PC-3 (cell line): Measurements from ENCODE around the gene UFL1. TPM values are rescaled to one million over a fixed set of nuclear protein-coding genes. Genes with fewer than 3 reads are reported as not detected.

Experiments
- ATAC-seq: fragments of 200-7000 bp; cut with Tn5 transposase; 2 replicates; pipeline ENCODE4 v1.9.1; 2020; ENCODE audit warnings: mild to moderate bottlenecking, moderate library complexity
- BruUV-seq: library from RNA; stranded (reverse); fragments of 400-500 nt; replicated peaks from 2 replicates; lab custom pipeline; 2021; lab: Mats Ljungman, UMichigan
- CTCF ChIA-PET: fragments of 300-600 bp; sonication (Branson Sonifier 250); formaldehyde crosslinking; loops from one replicate; lab custom pipeline; 2022; ENCODE audit warnings: antibody characterized with exemption; lab: Charles Lee
- POLR2A ChIA-PET: fragments of 300-600 bp; sonication (Branson Sonifier 250); formaldehyde crosslinking; loops from one replicate; lab custom pipeline; 2022; ENCODE audit warnings: antibody characterized with exemption; ENCODE audit not compliant: unreplicated experiment; lab: Charles Lee
- DNase-seq: peaks from one replicate; pipeline ENCODE4 v3.0.0-alpha.2; 2015
- H2AFZ ChIP-seq: fragments of 300-600 bp; sonication (generic); 2 replicates; pipeline ENCODE4 v1.6.0; 2016; ENCODE audit warnings: antibody characterized with exemption, low read length
- H3F3A ChIP-seq: fragments of 300-600 bp; sonication (generic); one replicate; pipeline ENCODE4 v1.6.0; 2017; ENCODE audit warnings: antibody characterized with exemption, low read length, control low read depth, mild to moderate bottlenecking; ENCODE audit not compliant: unreplicated experiment
- H3K27ac ChIP-seq: fragments of 300-600 bp; sonication (generic); 2 replicates; pipeline ENCODE4 v1.5.1; 2016; ENCODE audit warnings: mild to moderate bottlenecking, low read length
- H3K27me3 ChIP-seq: fragments of 300-600 bp; sonication (generic); 2 replicates; pipeline ENCODE4 v1.6.1; 2016; ENCODE audit warnings: low read length, mixed read lengths
- H3K36me3 ChIP-seq: fragments of 300-600 bp; sonication (generic); 2 replicates; pipeline ENCODE4 v1.6.1; 2016; ENCODE audit warnings: low read depth, mixed run types, low read length, mixed read lengths
- H3K4me1 ChIP-seq: fragments of 300-600 bp; sonication (generic); 2 replicates; pipeline ENCODE4 v1.5.1; 2016; ENCODE audit warnings: low read length; ENCODE audit not compliant: insufficient read depth
- H3K4me2 ChIP-seq: fragments of 300-600 bp; sonication (generic); 2 replicates; pipeline ENCODE4 v1.6.0; 2016; ENCODE audit warnings: low read length
- H3K4me3 ChIP-seq: fragments of 300-600 bp; sonication (generic); 2 replicates; pipeline ENCODE4 v1.5.1; 2016; ENCODE audit warnings: mild to moderate bottlenecking, low read length, mixed read lengths
- H3K79me2 ChIP-seq: fragments of 300-600 bp; sonication (generic); 2 replicates; pipeline ENCODE4 v1.6.1; 2017; ENCODE audit warnings: low read length, mixed read lengths
- H3K9ac ChIP-seq: fragments of 300-600 bp; sonication (generic); 2 replicates; pipeline ENCODE4 v1.6.0; 2016; ENCODE audit warnings: mild to moderate bottlenecking, low read length
- H3K9me2 ChIP-seq: fragments of 300-600 bp; sonication (generic); replicated peaks from 2 replicates; pipeline ENCODE4 v1.6.1; 2016; ENCODE audit warnings: mixed run types, low read length, mixed read lengths
- H3K9me3 ChIP-seq: fragments of 300-600 bp; sonication (generic); 2 replicates; pipeline ENCODE4 v1.6.1; 2016; ENCODE audit warnings: low read length, mixed read lengths
- H4K20me1 ChIP-seq: fragments of 300-600 bp; sonication (generic); 2 replicates; pipeline ENCODE4 v1.6.1; 2016; ENCODE audit warnings: low read length, mixed read lengths
- CTCF ChIP-seq: fragments of 300-600 bp; sonication (generic); conservative IDR thresholded peaks from 2 replicates; pipeline ENCODE4 v1.5.1; 2017; ENCODE audit warnings: antibody characterized with exemption, low read depth, mild to moderate bottlenecking, low read length
- EZH2 ChIP-seq: fragments of 300-600 bp; sonication (generic); IDR thresholded peaks from one replicate; pipeline ENCODE4 v1.6.1; 2017; ENCODE audit warnings: antibody characterized with exemption, mild to moderate bottlenecking, low read length; ENCODE audit not compliant: unreplicated experiment
- EZH2phosphoT487 ChIP-seq: fragments of 300-600 bp; sonication (generic); IDR thresholded peaks from 2 replicates; pipeline ENCODE4 v1.6.1; 2018; ENCODE audit warnings: mild to moderate bottlenecking, antibody characterized with exemption, low read length, borderline replicate concordance
- intact Hi-C: fragments of 100-400 bp; cut with micrococcal nuclease; formaldehyde crosslinking; loops from 2 replicates; pipeline ENCODE4 v1.9.0; 2023
- total RNA-seq: library from RNA; depleted of rRNA; stranded (reverse); fragments of >200 nt; gene quantifications from 2 replicates; pipeline ENCODE4 v1.2.3, GENCODE V29; 2014

UFL1 gene
- total RNA-seq, 1 experiment from 2014 or later, result 10.4 TPM

DNA sequence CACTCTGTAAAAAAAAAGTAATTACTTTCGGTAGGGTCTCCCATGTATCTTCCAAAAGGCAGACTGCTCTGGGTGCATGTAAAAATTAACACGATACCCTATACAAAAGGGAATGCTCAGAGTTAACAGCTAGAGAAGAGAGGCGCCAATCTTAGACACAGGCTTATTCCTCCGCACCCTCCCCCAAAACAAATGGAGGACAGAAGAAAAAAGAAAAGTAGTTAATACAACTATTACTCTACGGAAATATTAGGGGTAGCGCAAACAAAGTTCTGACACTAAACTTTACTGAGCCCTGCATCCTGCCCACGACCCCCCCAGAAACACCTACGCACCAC lies 331 bp upstream of the UFL1 start:
- H2AFZ ChIP-seq, result peak overlapping the region; percentile 79
- TF ChIP-seq EZH2phosphoT487 (no peak), CTCF (no peak), EZH2 (no peak)
- H3K4me2 ChIP-seq, result peak overlapping the region; percentile 95
- peaks cover 30% of the 10 kb centered on the region for H3K79me2 ChIP-seq
- no peaks in the 10 kb centered on the region for H3F3A ChIP-seq
- ATAC-seq, result peak; percentile 17
- no peak for DNase-seq
- no peaks in the 10 kb centered on the region for H3K27me3 ChIP-seq
- BruUV-seq, result no TSS peak
- H4K20me1 ChIP-seq, result no peaks in the 10 kb centered on the region
- peak overlapping the region; percentile 76 for H3K27ac ChIP-seq
- no peaks in the 10 kb centered on the region for H3K9me3 ChIP-seq
- H3K36me3 ChIP-seq, result 0 out of 2 replicates have a peak, but pooled peaks cover 7% of the 10 kb centered on the region
- no peaks in the 10 kb centered on the region for H3K9me2 ChIP-seq
- H3K4me3 ChIP-seq, result peak overlapping the region; percentile 75
- ChIA-PET POLR2A (no interaction called here), CTCF (no interaction called here)
- intact Hi-C loops, result loop anchor here (10.0 kb wide), 1 partner anchor 126 kb away; no protein-coding TSS in a partner anchor
- peak overlapping the region; percentile 94 for H3K9ac ChIP-seq
- peaks cover 22% of the 10 kb centered on the region for H3K4me1 ChIP-seq

- peak overlapping the region; percentile 94 for H3K9ac ChIP-seq
- ATAC-seq, result no peak
These were observed 931 bp downstream of the UFL1 start for GRCh38 chr6:96522465-96523009.

More at GRCh38 chr6:96522465-96523009, 931 bp downstream of the UFL1 start:
- peaks cover 22% of the 10 kb centered on the region for H3K4me1 ChIP-seq
- H3K9me3 ChIP-seq, result no peaks in the 10 kb centered on the region
- ChIA-PET POLR2A (no interaction called here), CTCF (no interaction called here)
- H2AFZ ChIP-seq, result peak overlapping the region; percentile 79
- H3K27me3 ChIP-seq, result no peaks in the 10 kb centered on the region
- no peaks in the 10 kb centered on the region for H3F3A ChIP-seq
- intact Hi-C loops, result loop anchor here (10.0 kb wide), 1 partner anchor 128 kb away; no protein-coding TSS in a partner anchor
- H3K9me2 ChIP-seq, result no peaks in the 10 kb centered on the region
- H3K27ac ChIP-seq, result peak overlapping the region; percentile 76
- BruUV-seq, result no TSS peak
- TF ChIP-seq EZH2 (no peak), EZH2phosphoT487 (no peak), CTCF (no peak)
- DNase-seq, result no peak
- H4K20me1 ChIP-seq, result no peaks in the 10 kb centered on the region
- H3K79me2 ChIP-seq, result peaks cover 30% of the 10 kb centered on the region
- H3K4me2 ChIP-seq, result peak overlapping the region; percentile 95
- peaks cover 7% of the 10 kb centered on the region; the same call in 1 of the 2 replicates for H3K36me3 ChIP-seq
- peak overlapping the region; percentile 75 for H3K4me3 ChIP-seq
